ENCODE data around the gene DCAF6. TPM values are rescaled to one million over a fixed set of nuclear protein-coding genes. Genes with fewer than 3 reads are reported as not detected.
"Not testable (repeated sequence)": the region's sequence is repeated elsewhere in the genome, so short reads cannot be mapped to it uniquely, and the experiment has no call there.

Gene DCAF6
- total and polyA plus RNA-seq, 2 experiments from 2014 or later, result 52.0 to 92.7 TPM

- H3K4me1 ChIP-seq (ENCODE audit: low read depth), result peaks cover 6% of the 10 kb centered on the region
- peaks cover 11% of the 10 kb centered on the region for H3K36me3 ChIP-seq
- TF ChIP-seq CTCF (IDR thresholded peaks at IDR 0.05; ENCODE audit: low read depth, low read length), result no peak
- H3K4me3 ChIP-seq, result no peak overlapping the region
- no peaks in the 10 kb centered on the region for H3K27me3 ChIP-seq
- H3K27ac ChIP-seq, result no peak overlapping the region
- H3K9me3 ChIP-seq (ENCODE audit: low read depth), result no peaks in the 10 kb centered on the region
- DNase-seq (ENCODE audit: low read depth in 1 of 2, low spot score in 1 of 2), result no peak
Observed at GRCh38 chr1:167924102-167924501, 12.4 kb upstream of the DCAF6 start.

GRCh38 chr1:167924543-167925231, 11.8 kb upstream of the DCAF6 start:
- TF ChIP-seq CTCF (IDR thresholded peaks at IDR 0.05; ENCODE audit: low read depth, low read length), result no peak
- no peak for DNase-seq (ENCODE audit: low read depth in 1 of 2, low spot score in 1 of 2)
- H3K9me3 ChIP-seq (ENCODE audit: low read depth), result no peaks in the 10 kb centered on the region
- H3K27ac ChIP-seq, result no peak overlapping the region
- H3K36me3 ChIP-seq, result peaks cover 7% of the 10 kb centered on the region
- H3K27me3 ChIP-seq, result no peaks in the 10 kb centered on the region
- H3K4me1 ChIP-seq (ENCODE audit: low read depth), result peaks cover 6% of the 10 kb centered on the region
- no peak overlapping the region for H3K4me3 ChIP-seq

- peaks cover 7% of the 10 kb centered on the region for H3K36me3 ChIP-seq
- peak; percentile 6 for TF ChIP-seq CTCF (IDR thresholded peaks at IDR 0.05; ENCODE audit: low read depth, low read length)
- H3K4me3 ChIP-seq, result no peak overlapping the region
- no peak overlapping the region for H3K27ac ChIP-seq
- no peaks in the 10 kb centered on the region for H3K9me3 ChIP-seq (ENCODE audit: low read depth)
- H3K27me3 ChIP-seq, result no peaks in the 10 kb centered on the region
- DNase-seq (ENCODE audit: low read depth in 1 of 2, low spot score in 1 of 2), result no peak
- H3K4me1 ChIP-seq (ENCODE audit: low read depth), result peaks cover 6% of the 10 kb centered on the region
Observed at GRCh38 chr1:167926486-167926997, 9.9 kb upstream of the DCAF6 start.

- no peak for DNase-seq (ENCODE audit: low read depth in 1 of 2, low spot score in 1 of 2)
- TF ChIP-seq CTCF (IDR thresholded peaks at IDR 0.05; ENCODE audit: low read depth, low read length), result no peak
- Histone ChIP-seq H3K27me3 (no peaks in the 10 kb centered on the region), H3K27ac (no peak overlapping the region), H3K36me3 (peaks cover 7% of the 10 kb centered on the region), H3K4me1 (ENCODE audit: low read depth) (peaks cover 3% of the 10 kb centered on the region), H3K9me3 (ENCODE audit: low read depth) (no peaks in the 10 kb centered on the region), H3K4me3 (no peak overlapping the region)
Observed at GRCh38 chr1:167927046-167927754, 9.3 kb upstream of the DCAF6 start.

GRCh38 chr1:167928457-167928852, 8.0 kb upstream of the DCAF6 start:
- no peak for DNase-seq (ENCODE audit: low read depth in 1 of 2, low spot score in 1 of 2)
- Histone ChIP-seq H3K27ac (no peak overlapping the region), H3K4me3 (no peak overlapping the region), H3K36me3 (peaks cover 7% of the 10 kb centered on the region), H3K9me3 (ENCODE audit: low read depth) (no peaks in the 10 kb centered on the region), H3K4me1 (ENCODE audit: low read depth) (peaks cover under 1% of the 10 kb centered on the region), H3K27me3 (no peaks in the 10 kb centered on the region)
- no peak for TF ChIP-seq CTCF (IDR thresholded peaks at IDR 0.05; ENCODE audit: low read depth, low read length)

- not testable (repeated sequence) for H3K36me3 ChIP-seq; H3K27ac ChIP-seq; H3K4me3 ChIP-seq; H3K9me3 ChIP-seq (ENCODE audit: low read depth); DNase-seq (ENCODE audit: low read depth in 1 of 2, low spot score in 1 of 2); H3K27me3 ChIP-seq; H3K4me1 ChIP-seq (ENCODE audit: low read depth)
Observed at GRCh38 chr1:167928919-167929318, 7.6 kb upstream of the DCAF6 start.

Data from cardiac muscle cell (in vitro differentiated cells and primary cell).